Activated CD4-positive, alpha-beta T cell treated with anti-CD3 and anti-CD28 coated beads for 4 hours (primary cell): Measurements from ENCODE around the gene DPYSL3.

Experiments used
- DNase-seq, 2 donors: peaks; one replicate each; pipeline ENCODE4 v3.0.0-alpha.2; 2020

DPYSL3 gene

GRCh38 chr5:147360816-147361215 lies 149.1 kb downstream of the DPYSL3 start:
- no peak for DNase-seq

GRCh38 chr5:147359581-147359980 lies 150.3 kb downstream of the DPYSL3 start:
- DNase-seq: no peak

- DNase-seq: no peak
These were observed 150.8 kb downstream of the DPYSL3 start for GRCh38 chr5:147359101-147359500.

- DNase-seq: no peak
These were observed 160.6 kb downstream of the DPYSL3 start for GRCh38 chr5:147349241-147349640.

- no peak for DNase-seq
These were observed 161.4 kb downstream of the DPYSL3 start for GRCh38 chr5:147348451-147348850.

- no peak for DNase-seq
These were observed 161.8 kb downstream of the DPYSL3 start for GRCh38 chr5:147348046-147348445.

GRCh38 chr5:147346006-147346561 lies 163.8 kb downstream of the DPYSL3 start:
- DNase-seq: no peak

GRCh38 chr5:147344861-147345260 lies 165.0 kb downstream of the DPYSL3 start:
- DNase-seq: no peak

- DNase-seq: no peak
These were observed 168.5 kb downstream of the DPYSL3 start for GRCh38 chr5:147341345-147341744.

- no peak for DNase-seq
These were observed 168.9 kb downstream of the DPYSL3 start for GRCh38 chr5:147340941-147341340.
